ENCODE results near the gene BMP8B. TPM values are rescaled to one million over a fixed set of nuclear protein-coding genes. Genes with fewer than 3 reads are reported as not detected.

Gene BMP8B
- total and polyA plus RNA-seq, 3 donors from 2014 or later = 4.4 to 5.6 (median 5.5) TPM

DNA sequence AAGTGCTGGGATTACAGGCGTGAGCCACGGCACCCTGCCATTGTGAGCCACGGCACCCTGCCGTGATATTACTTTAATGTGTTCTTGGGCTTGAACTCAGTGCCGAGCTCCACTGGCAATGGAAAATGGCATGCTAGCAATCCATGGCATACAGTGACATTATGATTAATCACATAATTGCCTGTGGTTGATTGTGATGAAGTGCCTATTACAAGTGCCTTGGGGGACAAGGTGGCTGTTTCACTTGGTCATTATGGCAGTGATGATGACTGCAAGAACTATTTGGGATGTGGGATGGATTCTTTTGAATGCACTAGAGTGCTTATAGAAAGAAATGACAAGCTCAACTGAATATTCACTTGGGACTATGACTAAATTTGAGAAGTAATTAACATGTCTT lies 75.1 kb downstream of the BMP8B start:
- TF ChIP-seq POLR2A (IDR thresholded peaks at IDR 0.05) = no peak
- TF ChIP-seq, protein P1, sequence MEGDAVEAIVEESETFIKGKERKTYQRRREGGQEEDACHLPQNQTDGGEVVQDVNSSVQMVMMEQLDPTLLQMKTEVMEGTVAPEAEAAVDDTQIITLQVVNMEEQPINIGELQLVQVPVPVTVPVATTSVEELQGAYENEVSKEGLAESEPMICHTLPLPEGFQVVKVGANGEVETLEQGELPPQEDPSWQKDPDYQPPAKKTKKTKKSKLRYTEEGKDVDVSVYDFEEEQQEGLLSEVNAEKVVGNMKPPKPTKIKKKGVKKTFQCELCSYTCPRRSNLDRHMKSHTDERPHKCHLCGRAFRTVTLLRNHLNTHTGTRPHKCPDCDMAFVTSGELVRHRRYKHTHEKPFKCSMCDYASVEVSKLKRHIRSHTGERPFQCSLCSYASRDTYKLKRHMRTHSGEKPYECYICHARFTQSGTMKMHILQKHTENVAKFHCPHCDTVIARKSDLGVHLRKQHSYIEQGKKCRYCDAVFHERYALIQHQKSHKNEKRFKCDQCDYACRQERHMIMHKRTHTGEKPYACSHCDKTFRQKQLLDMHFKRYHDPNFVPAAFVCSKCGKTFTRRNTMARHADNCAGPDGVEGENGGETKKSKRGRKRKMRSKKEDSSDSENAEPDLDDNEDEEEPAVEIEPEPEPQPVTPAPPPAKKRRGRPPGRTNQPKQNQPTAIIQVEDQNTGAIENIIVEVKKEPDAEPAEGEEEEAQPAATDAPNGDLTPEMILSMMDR (IDR thresholded peaks at IDR 0.05) = no peak
- H3K36me3 ChIP-seq (ENCODE audit: low read depth, missing control alignments) = no peaks in the 10 kb centered on the region
- no peaks in the 10 kb centered on the region for H3K27me3 ChIP-seq
- no peak overlapping the region for H3K4me3 ChIP-seq
- no peak overlapping the region for H3K27ac ChIP-seq
- WGBS, 2 donors = 96 to 97% methylated on average over 5 of the region's 5 CpGs
- no peaks in the 10 kb centered on the region for H3K9me3 ChIP-seq
- H3K4me1 ChIP-seq = no peaks in the 10 kb centered on the region
- intact Hi-C loops (cut with DNase I; ENCODE audit: low total_unique reads) = loop anchor here (10.0 kb wide), 1 partner anchor 109 kb away; no protein-coding TSS in a partner anchor
- no peak for DNase-seq

DNA sequence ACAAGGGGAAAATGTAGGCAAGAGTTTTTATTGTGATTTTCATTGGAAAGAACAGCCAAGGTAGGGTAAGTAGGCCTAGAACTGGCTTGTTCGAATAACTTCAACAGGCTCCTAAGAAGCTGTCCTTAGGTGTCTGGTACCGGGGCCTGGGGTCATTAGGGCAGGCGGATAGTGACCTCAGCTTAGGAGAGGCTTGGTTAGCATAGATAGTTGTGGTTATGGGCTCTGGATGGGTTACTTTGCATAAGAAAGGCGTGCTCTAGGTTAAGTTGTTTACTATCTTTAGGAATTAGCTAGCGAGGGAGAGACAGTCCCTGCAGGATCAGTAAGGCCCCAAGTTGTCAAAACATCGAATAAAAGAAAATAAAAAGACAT lies 76.7 kb downstream of the BMP8B start:
- 89 to 94% methylated on average over 6 of the region's 6 CpGs for WGBS, 2 donors
- no peak overlapping the region for H3K27ac ChIP-seq
- DNase-seq = no peak
- TF ChIP-seq, protein P1 (IDR thresholded peaks at IDR 0.05) = no peak
- H3K9me3 ChIP-seq = no peaks in the 10 kb centered on the region
- no peak overlapping the region for H3K4me3 ChIP-seq
- intact Hi-C loops (cut with DNase I; ENCODE audit: low total_unique reads) = loop anchor here (10.0 kb wide), 1 partner anchor 107 kb away; no protein-coding TSS in a partner anchor
- no peaks in the 10 kb centered on the region for H3K27me3 ChIP-seq
- H3K36me3 ChIP-seq (ENCODE audit: low read depth, missing control alignments) = no peaks in the 10 kb centered on the region
- no peaks in the 10 kb centered on the region for H3K4me1 ChIP-seq

DNA sequence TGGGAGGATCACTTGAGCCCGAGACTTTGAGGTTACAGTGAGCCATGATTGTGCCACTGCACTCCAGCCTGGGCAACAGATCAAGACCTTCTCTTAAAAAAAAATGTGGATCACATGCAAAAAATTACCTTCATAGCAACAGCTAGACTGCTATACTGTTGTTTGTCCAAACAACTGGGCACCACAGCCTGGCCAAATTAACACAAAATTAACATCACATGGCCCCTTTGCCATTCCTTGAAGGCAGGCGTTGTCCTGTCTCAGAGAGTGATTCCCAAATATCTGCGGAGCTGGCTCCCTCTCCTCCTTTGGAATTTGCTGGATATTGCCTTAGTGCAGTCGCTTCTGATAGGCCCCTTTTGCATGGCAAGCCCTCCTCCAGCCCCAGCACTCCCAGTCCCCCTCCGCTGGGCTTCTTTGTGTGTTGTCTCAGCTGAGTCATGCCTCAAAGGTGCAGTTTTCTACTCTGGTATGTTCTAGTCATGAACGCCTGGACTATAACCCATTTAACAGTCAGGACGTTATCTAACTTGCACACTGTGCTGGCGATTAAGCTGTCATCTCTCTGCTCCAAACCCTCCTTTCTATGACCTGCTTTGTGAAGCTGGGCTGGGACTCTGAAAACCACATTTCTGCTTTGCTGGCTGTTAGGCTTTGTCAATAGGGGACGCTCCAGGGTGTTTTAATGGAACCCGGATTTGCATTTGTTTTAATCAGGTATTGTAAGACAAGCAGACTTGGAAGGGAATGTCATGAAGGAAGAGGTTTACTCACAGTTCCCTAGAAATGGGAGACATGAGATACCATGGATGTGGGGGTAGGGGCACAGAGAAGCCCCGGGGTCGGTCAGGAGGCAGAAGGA lies 77.3 kb downstream of the BMP8B start:
- WGBS, 2 donors = 80 to 91% methylated on average over 12 of the region's 12 CpGs
- DNase-seq = no peak

DNA sequence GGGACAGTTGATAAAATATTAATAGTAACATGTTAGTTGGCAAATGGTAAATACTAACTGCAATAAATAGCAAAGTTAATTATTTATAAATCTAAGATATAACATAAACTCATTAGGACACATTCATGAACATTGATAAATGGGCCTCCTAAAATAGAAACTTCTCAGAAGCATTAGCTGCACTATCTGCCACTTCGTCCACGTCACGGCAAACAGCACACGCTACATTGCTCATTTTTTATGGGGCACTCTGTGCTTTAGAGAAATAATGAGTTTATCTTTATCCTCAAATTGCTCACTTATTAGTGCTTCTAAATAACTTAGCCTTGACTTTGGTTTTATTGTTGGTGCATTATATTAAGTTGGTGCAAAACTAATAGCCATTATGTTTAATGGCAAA lies 81.2 kb downstream of the BMP8B start:
- no peak for TF ChIP-seq POLR2A (IDR thresholded peaks at IDR 0.05)
- TF ChIP-seq, protein P1 (IDR thresholded peaks at IDR 0.05) = no peak
- H3K27ac ChIP-seq = no peak overlapping the region
- H3K4me3 ChIP-seq = no peak overlapping the region
- no peak for DNase-seq
- no peaks in the 10 kb centered on the region for H3K36me3 ChIP-seq (ENCODE audit: low read depth, missing control alignments)
- intact Hi-C loops (cut with DNase I; ENCODE audit: low total_unique reads) = no loop called here
- 54 to 63% methylated on average over 4 of the region's 4 CpGs for WGBS, 2 donors
- no peaks in the 10 kb centered on the region for H3K27me3 ChIP-seq
- H3K4me1 ChIP-seq = no peaks in the 10 kb centered on the region
- H3K9me3 ChIP-seq = no peaks in the 10 kb centered on the region

More for the DNA sequence above, 77.3 kb downstream of the BMP8B start:
- H3K27ac ChIP-seq = no peak overlapping the region
- H3K4me1 ChIP-seq = no peaks in the 10 kb centered on the region
- no peak overlapping the region for H3K4me3 ChIP-seq
- H3K9me3 ChIP-seq = no peaks in the 10 kb centered on the region
- TF ChIP-seq, protein P1 (IDR thresholded peaks at IDR 0.05) = no peak
- TF ChIP-seq POLR2A (IDR thresholded peaks at IDR 0.05) = no peak
- H3K27me3 ChIP-seq = no peaks in the 10 kb centered on the region
- intact Hi-C loops (cut with DNase I; ENCODE audit: low total_unique reads) = loop anchor here (10.0 kb wide), 1 partner anchor 107 kb away; no protein-coding TSS in a partner anchor
- H3K36me3 ChIP-seq (ENCODE audit: low read depth, missing control alignments) = no peaks in the 10 kb centered on the region

Small RNA genes lying within 50 kb of the gene (small RNA-seq; reads per million reads assigned to genes)
- 0 reads per million in 2 donors for gene AL033527.1
- 0 reads per million in 2 donors for gene RNU7-121P

Other genes with a start within 250 kb of the BMP8B start
- 100 to 1,000 TPM; 407 to 411 TPM for gene PABPC4, start 212.1 kb downstream of the BMP8B start, total RNA-seq
- gene PABPC4, start 212.1 kb downstream of the BMP8B start, polyA plus RNA-seq (ENCODE audit: insufficient read depth, low read depth, low replicate concordance) = 229 TPM
- 10 to 100 TPM; 52.8 to 55.5 TPM for gene HEYL, start 149.2 kb downstream of the BMP8B start, total RNA-seq
- gene HEYL, start 149.2 kb downstream of the BMP8B start, polyA plus RNA-seq (ENCODE audit: insufficient read depth, low read depth, low replicate concordance) = 44.7 TPM
- 1 to 10 TPM; 2.1 to 3.2 TPM for gene NT5C1A, start 116.8 kb downstream of the BMP8B start, total RNA-seq
- gene NT5C1A, start 116.8 kb downstream of the BMP8B start, polyA plus RNA-seq (ENCODE audit: insufficient read depth, low read depth, low replicate concordance) = 1.0 TPM
- gene HPCAL4, start 97.4 kb downstream of the BMP8B start, total RNA-seq = 10 to 100 TPM in 1 of 2 donors, 1 to 10 TPM in 1; 6.9 to 24.5 TPM
- gene HPCAL4, start 97.4 kb downstream of the BMP8B start, polyA plus RNA-seq (ENCODE audit: insufficient read depth, low read depth, low replicate concordance) = 17.3 TPM
- gene PPIE, start 50.0 kb downstream of the BMP8B start, total RNA-seq = 10 to 100 TPM; 71.5 to 82.8 TPM
- 109 TPM for gene PPIE, start 50.0 kb downstream of the BMP8B start, polyA plus RNA-seq (ENCODE audit: insufficient read depth, low read depth, low replicate concordance)
- gene OXCT2, start 17.5 kb downstream of the BMP8B start, total RNA-seq = 10 to 100 TPM; 28.6 to 90.0 TPM
- 78.8 TPM for gene OXCT2, start 17.5 kb downstream of the BMP8B start, polyA plus RNA-seq (ENCODE audit: insufficient read depth, low read depth, low replicate concordance)
- gene TRIT1, start 94.6 kb upstream of the BMP8B start, total RNA-seq = 10 to 100 TPM; 21.4 to 21.7 TPM
- gene TRIT1, start 94.6 kb upstream of the BMP8B start, polyA plus RNA-seq (ENCODE audit: insufficient read depth, low read depth, low replicate concordance) = 20.5 TPM
- gene MYCL, start 113.1 kb upstream of the BMP8B start, total RNA-seq = 1 to 10 TPM; 3.3 to 4.6 TPM
- gene MYCL, start 113.1 kb upstream of the BMP8B start, polyA plus RNA-seq (ENCODE audit: insufficient read depth, low read depth, low replicate concordance) = 3.1 TPM
- gene MFSD2A, start 166.3 kb upstream of the BMP8B start, total RNA-seq = 100 to 1,000 TPM; 185 to 201 TPM
- gene MFSD2A, start 166.3 kb upstream of the BMP8B start, polyA plus RNA-seq (ENCODE audit: insufficient read depth, low read depth, low replicate concordance) = 122 TPM